Upper lobe of left lung (tissue), 4 donors: Measurements from ENCODE around the gene PGA3.

Experiments
- POLR2A ChIP-seq, 4 donors: fragments of 450-650 bp; IDR thresholded peaks; one replicate each; pipeline ENCODE4 v1.5.1; 2016 to 2017; ENCODE audit warnings: antibody characterized with exemption in 4 of 4, mild to moderate bottlenecking in 2 of 4
- TF ChIP-seq, protein P1 (sequence below), 6 experiments: fragments of 450-650 bp in 4 of 6; fragments of 200-600 bp in 2 of 6; sonication (generic) in 2 of 6; IDR thresholded peaks; one replicate each; pipeline ENCODE4 v1.5.1; 2016 to 2019; ENCODE audit warnings: antibody characterized with exemption in 6 of 6

DNA sequence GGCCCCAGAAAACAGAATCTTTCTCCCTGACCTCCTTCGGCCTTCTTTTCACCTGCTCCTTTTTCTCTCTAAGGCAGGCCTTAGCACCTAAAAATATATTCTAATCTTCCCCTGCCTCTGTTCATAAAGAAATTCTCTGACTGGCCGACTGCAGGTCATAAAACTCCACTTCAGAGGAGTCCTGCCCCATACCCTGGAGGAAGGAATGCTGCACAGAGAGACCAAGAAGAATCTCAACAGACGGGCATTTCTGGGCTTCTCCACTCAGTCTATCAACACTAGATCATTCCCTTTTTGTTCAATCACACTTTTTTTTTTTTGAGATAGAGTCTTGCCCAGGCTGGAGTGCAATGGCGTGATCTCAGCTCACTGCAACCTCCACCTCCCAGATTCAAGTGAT, 19.7 kb upstream of the PGA3 start:
- TF ChIP-seq, protein P1, sequence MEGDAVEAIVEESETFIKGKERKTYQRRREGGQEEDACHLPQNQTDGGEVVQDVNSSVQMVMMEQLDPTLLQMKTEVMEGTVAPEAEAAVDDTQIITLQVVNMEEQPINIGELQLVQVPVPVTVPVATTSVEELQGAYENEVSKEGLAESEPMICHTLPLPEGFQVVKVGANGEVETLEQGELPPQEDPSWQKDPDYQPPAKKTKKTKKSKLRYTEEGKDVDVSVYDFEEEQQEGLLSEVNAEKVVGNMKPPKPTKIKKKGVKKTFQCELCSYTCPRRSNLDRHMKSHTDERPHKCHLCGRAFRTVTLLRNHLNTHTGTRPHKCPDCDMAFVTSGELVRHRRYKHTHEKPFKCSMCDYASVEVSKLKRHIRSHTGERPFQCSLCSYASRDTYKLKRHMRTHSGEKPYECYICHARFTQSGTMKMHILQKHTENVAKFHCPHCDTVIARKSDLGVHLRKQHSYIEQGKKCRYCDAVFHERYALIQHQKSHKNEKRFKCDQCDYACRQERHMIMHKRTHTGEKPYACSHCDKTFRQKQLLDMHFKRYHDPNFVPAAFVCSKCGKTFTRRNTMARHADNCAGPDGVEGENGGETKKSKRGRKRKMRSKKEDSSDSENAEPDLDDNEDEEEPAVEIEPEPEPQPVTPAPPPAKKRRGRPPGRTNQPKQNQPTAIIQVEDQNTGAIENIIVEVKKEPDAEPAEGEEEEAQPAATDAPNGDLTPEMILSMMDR (IDR thresholded peaks at IDR 0.05) = no peak
- TF ChIP-seq POLR2A (IDR thresholded peaks at IDR 0.05) = no peak
